A549 (cell line): Measurements from ENCODE around the gene KRT71.

Source experiments
- CBX2 ChIP-seq: fragments of 200-600 bp; sonication (generic); IDR thresholded peaks from 2 replicates; pipeline ENCODE4 v1.6.1; 2016; ENCODE audit warnings: low read depth, mild to moderate bottlenecking, borderline replicate concordance
- CTCF ChIP-seq: fragments of >200 bp; sonication (Bioruptor Twin); formaldehyde crosslinking; IDR thresholded peaks from 3 replicates; pipeline ENCODE4 v1.5.1; 2016
- EP300 ChIP-seq, 2 experiments: fragments of >200 bp; sonication (Bioruptor Twin); formaldehyde crosslinking; IDR thresholded peaks; 2 replicates in 1 of 2; 3 replicates in 1 of 2; pipeline ENCODE4 v1.6.1; 2016 to 2017
- JUNB ChIP-seq: fragments of >200 bp; sonication (Bioruptor Twin); formaldehyde crosslinking; IDR thresholded peaks from 2 replicates; pipeline ENCODE4 v1.6.1; 2016
- KDM1A ChIP-seq: fragments of 200-600 bp; sonication (generic); IDR thresholded peaks from 2 replicates; pipeline ENCODE4 v1.6.1; 2016; ENCODE audit warnings: low read depth, mild to moderate bottlenecking
- MYC ChIP-seq: IDR thresholded peaks from 2 replicates; pipeline ENCODE4 v1.6.1; 2012; ENCODE audit warnings: mild to moderate bottlenecking, inconsistent platforms, low read length, improper control_type of control experiment, borderline replicate concordance
- PBX3 ChIP-seq: IDR thresholded peaks from 2 replicates; pipeline ENCODE4 v1.6.1; 2012
- PHF8 ChIP-seq: fragments of 200-600 bp; sonication (generic); IDR thresholded peaks from 2 replicates; pipeline ENCODE4 v1.6.1; 2016; ENCODE audit warnings: low read depth, mild to moderate bottlenecking, antibody characterized with exemption, moderate library complexity, borderline replicate concordance
- REST ChIP-seq: fragments of 200-600 bp; sonication (generic); IDR thresholded peaks from 2 replicates; pipeline ENCODE4 v1.6.1; 2016; ENCODE audit warnings: antibody characterized with exemption, mild to moderate bottlenecking, moderate library complexity
- TP53 ChIP-seq: fragments of 250-450 bp; sonication (Bioruptor Pico); IDR thresholded peaks from 2 replicates; pipeline ENCODE4 v1.5.0; 2021; ENCODE audit warnings: mild to moderate bottlenecking, moderate library complexity
- USF2 ChIP-seq: fragments of 450-650 bp; IDR thresholded peaks from 2 replicates; pipeline ENCODE4 v1.6.1; 2014; ENCODE audit warnings: antibody characterized with exemption
- TF ChIP-seq, protein P1 (sequence below): fragments of 250-450 bp; sonication (Bioruptor Pico); IDR thresholded peaks from 2 replicates; pipeline ENCODE4 v1.5.0; 2021; ENCODE audit warnings: mild to moderate bottlenecking, moderate library complexity, borderline replicate concordance

DNA sequence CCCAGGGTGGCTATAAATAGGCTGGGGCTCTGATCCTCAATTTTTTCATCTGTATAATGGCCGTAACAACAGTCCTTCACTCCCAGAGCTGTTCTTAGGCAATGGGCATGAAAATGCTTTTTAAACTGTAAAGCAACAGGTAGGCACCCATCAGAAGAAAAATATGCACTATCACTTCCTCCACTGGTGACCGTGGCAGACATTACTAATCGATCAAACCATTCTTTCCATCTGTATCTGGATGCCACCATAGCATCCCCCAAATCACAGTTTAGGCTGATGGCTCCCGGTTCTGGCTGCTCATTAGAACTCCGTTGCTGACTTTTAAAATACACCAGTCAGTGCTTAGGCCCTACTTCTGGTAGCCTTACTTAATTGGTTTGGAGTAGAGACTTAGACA lies 11.2 kb downstream of the KRT71 start:
- no peak for TF ChIP-seq EP300 (IDR thresholded peaks at IDR 0.05)
- TF ChIP-seq CTCF = no peak
- TF ChIP-seq MYC = no peak
- no peak for TF ChIP-seq PBX3
- TF ChIP-seq USF2 = no peak
- TF ChIP-seq KDM1A = no peak
- no peak for TF ChIP-seq REST
- TF ChIP-seq CBX2 = no peak
- no peak for TF ChIP-seq PHF8
- TF ChIP-seq, protein P1, sequence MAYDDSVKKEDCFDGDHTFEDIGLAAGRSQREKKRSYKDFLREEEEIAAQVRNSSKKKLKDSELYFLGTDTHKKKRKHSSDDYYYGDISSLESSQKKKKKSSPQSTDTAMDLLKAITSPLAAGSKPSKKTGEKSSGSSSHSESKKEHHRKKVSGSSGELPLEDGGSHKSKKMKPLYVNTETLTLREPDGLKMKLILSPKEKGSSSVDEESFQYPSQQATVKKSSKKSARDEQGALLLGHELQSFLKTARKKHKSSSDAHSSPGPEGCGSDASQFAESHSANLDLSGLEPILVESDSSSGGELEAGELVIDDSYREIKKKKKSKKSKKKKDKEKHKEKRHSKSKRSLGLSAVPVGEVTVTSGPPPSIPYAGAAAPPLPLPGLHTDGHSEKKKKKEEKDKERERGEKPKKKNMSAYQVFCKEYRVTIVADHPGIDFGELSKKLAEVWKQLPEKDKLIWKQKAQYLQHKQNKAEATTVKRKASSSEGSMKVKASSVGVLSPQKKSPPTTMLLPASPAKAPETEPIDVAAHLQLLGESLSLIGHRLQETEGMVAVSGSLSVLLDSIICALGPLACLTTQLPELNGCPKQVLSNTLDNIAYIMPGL (CRISPR knock-in tag) = no peak
- no peak for TF ChIP-seq TP53 (CRISPR knock-in tag)
- no peak for TF ChIP-seq JUNB
